Endothelial cell of umbilical vein (primary cell): ENCODE measurements around the gene KCNB1. TPM values are rescaled to one million over a fixed set of nuclear protein-coding genes. Genes with fewer than 3 reads are reported as not detected.

ENCODE experiments used
- BruUV-seq: library from RNA; stranded (reverse); fragments of 400-500 nt; replicated peaks from 2 replicates; lab custom pipeline; 2021; lab: Mats Ljungman, UMichigan
- CTCF ChIA-PET: fragments of 300-600, 350-600 bp; sonication (Branson Sonifier 250); formaldehyde crosslinking; loops from one replicate; lab custom pipeline; 2021; ENCODE audit warnings: antibody characterized with exemption, inconsistent platforms; lab: Charles Lee
- POLR2A ChIA-PET: fragments of 300-600, 350-600 bp; sonication (Branson Sonifier 250); formaldehyde crosslinking; loops from one replicate; lab custom pipeline; 2021; ENCODE audit warnings: antibody characterized with exemption, inconsistent platforms; lab: Charles Lee
- DNase-seq: peaks from one replicate; pipeline ENCODE4 v3.0.0-alpha.2; 2011; ENCODE audit warnings: low read depth, low spot score
- FAIRE-seq: peaks from 2 replicates; lab custom pipeline; 2011; peaks lifted over from hg19 to GRCh38; lab: Jason Lieb, UNC
- H2AFZ ChIP-seq: 2 replicates; pipeline ENCODE4 v1.6.0; 2012; ENCODE audit warnings: low read depth, low read length, control low read depth, inconsistent platforms
- H3K27ac ChIP-seq: 2 replicates; pipeline ENCODE4 v1.5.1; 2011; ENCODE audit warnings: low read depth, mild to moderate bottlenecking, control low read depth, low read length, moderate library complexity; ENCODE audit not compliant: insufficient read depth
- H3K27me3 ChIP-seq, 2 experiments: 2 replicates each; pipeline versions ENCODE4 v1.6.0 to v1.6.1; 2011; ENCODE audit warnings: low read length in 2 of 2, mixed read lengths in 1 of 2; ENCODE audit not compliant: control insufficient read depth in 2 of 2, insufficient read depth in 2 of 2
- H3K36me3 ChIP-seq, 2 experiments: 2 replicates in 1 of 2; 3 replicates in 1 of 2; pipeline ENCODE4 v1.5.1; 2011; ENCODE audit warnings: low read length in 2 of 2, mild to moderate bottlenecking in 1 of 2, moderate library complexity in 1 of 2; ENCODE audit not compliant: control insufficient read depth in 2 of 2, insufficient read depth in 2 of 2; ENCODE audit errors: extremely low read depth in 1 of 2
- H3K4me1 ChIP-seq: 3 replicates; pipeline ENCODE4 v1.5.1; 2011; ENCODE audit warnings: mild to moderate bottlenecking, low read length; ENCODE audit not compliant: control insufficient read depth, insufficient read depth; ENCODE audit errors: extremely low read depth
- H3K4me2 ChIP-seq: 2 replicates; pipeline ENCODE4 v1.6.1; 2011; ENCODE audit warnings: low read length, control low read depth, mixed read lengths; ENCODE audit not compliant: insufficient read depth
- H3K4me3 ChIP-seq, 3 experiments: fragments of 200-600 bp in 1 of 3; sonication (generic), shearing (Covaris generic) in 1 of 3; replicated peaks in 1 of 3; 2 replicates each; pipeline ENCODE4 v1.5.1; 2011 to 2016; ENCODE audit warnings: control low read depth in 3 of 3, low read length in 3 of 3, mild to moderate bottlenecking in 2 of 3, inconsistent platforms in 1 of 3, low read depth in 1 of 3, moderate library complexity in 1 of 3; ENCODE audit not compliant: insufficient read depth in 1 of 3
- H3K79me2 ChIP-seq: 2 replicates; pipeline ENCODE4 v1.6.0; 2012; ENCODE audit warnings: low read length, inconsistent platforms; ENCODE audit not compliant: control insufficient read depth, insufficient read depth
- H3K9ac ChIP-seq: replicated peaks from 2 replicates; pipeline ENCODE3; 2011; ENCODE audit warnings: low read length, control low read depth; ENCODE audit not compliant: insufficient read depth; ENCODE audit errors: extremely low read depth
- H3K9me1 ChIP-seq: replicated peaks from 3 replicates; pipeline ENCODE4 v1.6.0; 2011; ENCODE audit warnings: mild to moderate bottlenecking, low read length; ENCODE audit not compliant: control insufficient read depth, insufficient read depth; ENCODE audit errors: extremely low read depth
- H3K9me3 ChIP-seq: replicated peaks from 2 replicates; pipeline ENCODE4 v1.5.1; 2012; ENCODE audit warnings: low read length, inconsistent platforms; ENCODE audit not compliant: control insufficient read depth, insufficient read depth
- H4K20me1 ChIP-seq: replicated peaks from 2 replicates; pipeline ENCODE3; 2011; ENCODE audit warnings: mild to moderate bottlenecking, low read length; ENCODE audit not compliant: control insufficient read depth, insufficient read depth; ENCODE audit errors: extremely low read depth
- CTCF ChIP-seq, 2 donors: IDR thresholded peaks; 1 replicate in 1 of 2; 2 replicates in 1 of 2; pipeline ENCODE4 v1.5.1; 2011; ENCODE audit warnings: low read length in 2 of 2, mild to moderate bottlenecking in 2 of 2, moderate library complexity in 2 of 2, control low read depth in 1 of 2, inconsistent platforms in 1 of 2, low read depth in 1 of 2; ENCODE audit not compliant: insufficient read depth in 1 of 2; ENCODE audit errors: extremely low read depth in 1 of 2
- EZH2 ChIP-seq: IDR thresholded peaks from 2 replicates; pipeline ENCODE4 v1.6.1; 2012; ENCODE audit warnings: borderline replicate concordance, low read depth, mild to moderate bottlenecking, moderate library complexity, low read length, inconsistent platforms; ENCODE audit not compliant: severe bottlenecking
- FOS ChIP-seq: IDR thresholded peaks from 2 replicates; pipeline ENCODE4 v1.6.1; 2011; ENCODE audit warnings: mild to moderate bottlenecking, low read length, moderate library complexity, borderline replicate concordance; ENCODE audit not compliant: insufficient read depth
- GATA2 ChIP-seq: IDR thresholded peaks from 2 replicates; pipeline ENCODE4 v1.7.0; 2011; ENCODE audit warnings: low read depth, mild to moderate bottlenecking, moderate library complexity, mixed read lengths, low read length; ENCODE audit not compliant: insufficient read length, insufficient read depth
- JUN ChIP-seq: IDR thresholded peaks from 2 replicates; pipeline ENCODE4 v1.6.1; 2011; ENCODE audit warnings: borderline replicate concordance, low read depth; ENCODE audit not compliant: insufficient read length, insufficient read depth
- MAX ChIP-seq: IDR thresholded peaks from 2 replicates; pipeline ENCODE4 v1.6.1; 2011; ENCODE audit not compliant: insufficient read depth, insufficient read length
- MYC ChIP-seq: IDR thresholded peaks from one replicate; pipeline ENCODE4 v1.6.1; 2011; ENCODE audit warnings: mild to moderate bottlenecking, low read depth, low read length
- POLR2A ChIP-seq: IDR thresholded peaks from 2 replicates; pipeline ENCODE4 v1.6.1; 2012; ENCODE audit warnings: low read depth, mild to moderate bottlenecking, control low read depth, low read length
- POLR2AphosphoS5 ChIP-seq: IDR thresholded peaks from 2 replicates; pipeline ENCODE4 v1.6.1; 2012; ENCODE audit warnings: low read depth, mild to moderate bottlenecking, control low read depth, low read length, moderate library complexity; ENCODE audit not compliant: insufficient read depth
- dilution Hi-C: fragments of 300-500 bp; cut with MboI; formaldehyde crosslinking; loops from one replicate; pipeline ENCODE4 v1.15.0; 2019; ENCODE audit warnings: low sequenced_read_pairs; ENCODE audit not compliant: extremely low pct_ligation_motif_present
- intact Hi-C: fragments of 100-400 bp; cut with micrococcal nuclease; formaldehyde crosslinking; loops from one replicate; pipeline ENCODE4 v1.10.0; 2022
- polyA plus RNA-seq, 4 experiments: library from polyadenylated mRNA; depleted of rRNA in 3 of 4; stranded (reverse) in 3 of 4; unstranded in 1 of 4; fragments of >200 nt; gene quantifications; 2 replicates each; pipeline versions ENCODE4 v1.2.1 to v1.2.3, GENCODE V29; 2011 to 2012; ENCODE audit warnings: missing spikeins in 1 of 4
- total RNA-seq: library from RNA; stranded (reverse); gene quantifications from 2 replicates; pipeline ENCODE4 v1.2.3, GENCODE V29; 2021

Gene KCNB1
- total and polyA plus RNA-seq, 2 donors (not counting 3 experiments of a cell fraction or from before 2014, with no cell fraction given): not detected

- Histone ChIP-seq H3K27me3 (peaks cover 7 to 18% of the 10 kb centered on the region in 2 experiments), H3K79me2 (no peaks in the 10 kb centered on the region), H3K4me3 (no peak overlapping the region), H2AFZ (no peak overlapping the region), H3K36me3 (no peaks in the 10 kb centered on the region), H3K9me1 (no peaks in the 10 kb centered on the region), H3K4me2 (no peak overlapping the region), H3K9ac (no peak overlapping the region), H4K20me1 (no peaks in the 10 kb centered on the region), H3K4me1 (no peaks in the 10 kb centered on the region), H3K9me3 (no peaks in the 10 kb centered on the region), H3K27ac (no peak overlapping the region)
- ChIA-PET CTCF (interaction anchor here (1.0 to 2.7 kb wide), 2 partner anchors 11 to 58 kb away, joined by 6 to 12 read pairs; no protein-coding TSS in a partner anchor), POLR2A (no interaction called here)
- dilution Hi-C loops: no loop called here
- DNase-seq (no peak), FAIRE-seq (no peak)
- BruUV-seq: no TSS peak
- TF ChIP-seq POLR2AphosphoS5 (no peak), JUN (no peak), MAX (no peak), CTCF (IDR thresholded peaks at IDR 0.05; ENCODE audit: extremely low read depth in 1 of 2, insufficient read depth in 1 of 2, low read depth in 1 of 2, low read length in 2 of 2) (no peak)
- intact Hi-C loops: no loop called here
Observed at GRCh38 chr20:49426395-49426794, 56.1 kb downstream of the KCNB1 start.

DNA sequence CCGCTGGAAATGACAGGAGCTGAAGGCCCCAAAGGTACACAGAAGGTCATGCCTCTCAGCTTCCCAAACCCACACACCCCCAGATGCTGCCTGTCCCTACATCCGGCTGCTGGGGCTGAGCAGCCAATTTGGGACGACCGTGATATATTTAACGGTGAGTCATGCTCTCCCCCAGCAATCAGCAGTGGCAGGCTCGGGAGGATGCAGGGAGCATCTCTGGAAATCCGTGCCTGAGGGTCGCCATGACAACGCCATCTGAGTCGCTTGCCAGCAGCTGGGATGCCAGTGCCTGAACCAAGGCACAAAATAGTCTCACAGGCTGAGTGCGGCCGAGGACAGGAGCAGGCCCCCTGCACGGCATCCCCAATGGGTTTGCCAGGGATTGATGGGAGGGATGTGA is 57.9 kb downstream of the KCNB1 start:
- DNase-seq (no peak), FAIRE-seq (no peak)
- no TSS peak for BruUV-seq
- no peak overlapping the region for H2AFZ ChIP-seq
- dilution Hi-C loops (no loop called here), intact Hi-C loops (no loop called here)
- no peaks in the 10 kb centered on the region for H4K20me1 ChIP-seq
- ChIA-PET POLR2A (no interaction called here), CTCF (interaction anchor here (1.3 to 2.2 kb wide), 4 partner anchors 27 to 112 kb away, joined by 3 to 12 read pairs (median 3); no protein-coding TSS in a partner anchor)
- no peak overlapping the region for H3K4me3 ChIP-seq
- H3K4me1 ChIP-seq: no peaks in the 10 kb centered on the region
- no peaks in the 10 kb centered on the region for H3K36me3 ChIP-seq
- no peak overlapping the region for H3K4me2 ChIP-seq
- no peak for TF ChIP-seq POLR2AphosphoS5
- TF ChIP-seq FOS: no peak
- TF ChIP-seq POLR2A: no peak
- TF ChIP-seq JUN: no peak
- TF ChIP-seq CTCF (IDR thresholded peaks at IDR 0.05; ENCODE audit: extremely low read depth in 1 of 2, insufficient read depth in 1 of 2, low read depth in 1 of 2, low read length in 2 of 2): no peak
- TF ChIP-seq MYC: no peak
- TF ChIP-seq MAX: no peak
- TF ChIP-seq GATA2: no peak
- TF ChIP-seq EZH2: no peak
- no peaks in the 10 kb centered on the region for H3K9me1 ChIP-seq
- no peak overlapping the region for H3K27ac ChIP-seq
- no peaks in the 10 kb centered on the region for H3K79me2 ChIP-seq
- H3K9me3 ChIP-seq: no peaks in the 10 kb centered on the region
- peaks cover 9 to 21% of the 10 kb centered on the region in 2 experiments for H3K27me3 ChIP-seq
- no peak overlapping the region for H3K9ac ChIP-seq
